Endothelial cell of umbilical vein (primary cell): ENCODE data around the gene FBXO24. TPM values are rescaled to one million over a fixed set of nuclear protein-coding genes. Genes with fewer than 3 reads are reported as not detected.

ENCODE experiments used
- BruUV-seq: library from RNA; stranded (reverse); fragments of 400-500 nt; replicated peaks from 2 replicates; lab custom pipeline; 2021; lab: Mats Ljungman, UMichigan
- CTCF ChIA-PET: fragments of 300-600, 350-600 bp; sonication (Branson Sonifier 250); formaldehyde crosslinking; loops from one replicate; lab custom pipeline; 2021; ENCODE audit warnings: antibody characterized with exemption, inconsistent platforms; lab: Charles Lee
- POLR2A ChIA-PET: fragments of 300-600, 350-600 bp; sonication (Branson Sonifier 250); formaldehyde crosslinking; loops from one replicate; lab custom pipeline; 2021; ENCODE audit warnings: antibody characterized with exemption, inconsistent platforms; lab: Charles Lee
- DNase-seq: peaks from one replicate; pipeline ENCODE4 v3.0.0-alpha.2; 2011; ENCODE audit warnings: low read depth, low spot score
- FAIRE-seq: peaks from 2 replicates; lab custom pipeline; 2011; peaks lifted over from hg19 to GRCh38; lab: Jason Lieb, UNC
- H2AFZ ChIP-seq: 2 replicates; pipeline ENCODE4 v1.6.0; 2012; ENCODE audit warnings: low read depth, low read length, control low read depth, inconsistent platforms
- H3K27ac ChIP-seq: 2 replicates; pipeline ENCODE4 v1.5.1; 2011; ENCODE audit warnings: low read depth, mild to moderate bottlenecking, control low read depth, low read length, moderate library complexity; ENCODE audit not compliant: insufficient read depth
- H3K27me3 ChIP-seq, 2 experiments: 2 replicates each; pipeline versions ENCODE4 v1.6.0 to v1.6.1; 2011; ENCODE audit warnings: low read length in 2 of 2, mixed read lengths in 1 of 2; ENCODE audit not compliant: control insufficient read depth in 2 of 2, insufficient read depth in 2 of 2
- H3K36me3 ChIP-seq, 2 experiments: 2 replicates in 1 of 2; 3 replicates in 1 of 2; pipeline ENCODE4 v1.5.1; 2011; ENCODE audit warnings: low read length in 2 of 2, mild to moderate bottlenecking in 1 of 2, moderate library complexity in 1 of 2; ENCODE audit not compliant: control insufficient read depth in 2 of 2, insufficient read depth in 2 of 2; ENCODE audit errors: extremely low read depth in 1 of 2
- H3K4me1 ChIP-seq: 3 replicates; pipeline ENCODE4 v1.5.1; 2011; ENCODE audit warnings: mild to moderate bottlenecking, low read length; ENCODE audit not compliant: control insufficient read depth, insufficient read depth; ENCODE audit errors: extremely low read depth
- H3K4me2 ChIP-seq: 2 replicates; pipeline ENCODE4 v1.6.1; 2011; ENCODE audit warnings: low read length, control low read depth, mixed read lengths; ENCODE audit not compliant: insufficient read depth
- H3K4me3 ChIP-seq, 3 experiments: fragments of 200-600 bp in 1 of 3; sonication (generic), shearing (Covaris generic) in 1 of 3; replicated peaks in 1 of 3; 2 replicates each; pipeline ENCODE4 v1.5.1; 2011 to 2016; ENCODE audit warnings: control low read depth in 3 of 3, low read length in 3 of 3, mild to moderate bottlenecking in 2 of 3, inconsistent platforms in 1 of 3, low read depth in 1 of 3, moderate library complexity in 1 of 3; ENCODE audit not compliant: insufficient read depth in 1 of 3
- H3K79me2 ChIP-seq: 2 replicates; pipeline ENCODE4 v1.6.0; 2012; ENCODE audit warnings: low read length, inconsistent platforms; ENCODE audit not compliant: control insufficient read depth, insufficient read depth
- H3K9ac ChIP-seq: replicated peaks from 2 replicates; pipeline ENCODE3; 2011; ENCODE audit warnings: low read length, control low read depth; ENCODE audit not compliant: insufficient read depth; ENCODE audit errors: extremely low read depth
- H3K9me1 ChIP-seq: replicated peaks from 3 replicates; pipeline ENCODE4 v1.6.0; 2011; ENCODE audit warnings: mild to moderate bottlenecking, low read length; ENCODE audit not compliant: control insufficient read depth, insufficient read depth; ENCODE audit errors: extremely low read depth
- H3K9me3 ChIP-seq: replicated peaks from 2 replicates; pipeline ENCODE4 v1.5.1; 2012; ENCODE audit warnings: low read length, inconsistent platforms; ENCODE audit not compliant: control insufficient read depth, insufficient read depth
- H4K20me1 ChIP-seq: replicated peaks from 2 replicates; pipeline ENCODE3; 2011; ENCODE audit warnings: mild to moderate bottlenecking, low read length; ENCODE audit not compliant: control insufficient read depth, insufficient read depth; ENCODE audit errors: extremely low read depth
- CTCF ChIP-seq, 2 donors: IDR thresholded peaks; 1 replicate in 1 of 2; 2 replicates in 1 of 2; pipeline ENCODE4 v1.5.1; 2011; ENCODE audit warnings: low read length in 2 of 2, mild to moderate bottlenecking in 2 of 2, moderate library complexity in 2 of 2, control low read depth in 1 of 2, inconsistent platforms in 1 of 2, low read depth in 1 of 2; ENCODE audit not compliant: insufficient read depth in 1 of 2; ENCODE audit errors: extremely low read depth in 1 of 2
- EZH2 ChIP-seq: IDR thresholded peaks from 2 replicates; pipeline ENCODE4 v1.6.1; 2012; ENCODE audit warnings: borderline replicate concordance, low read depth, mild to moderate bottlenecking, moderate library complexity, low read length, inconsistent platforms; ENCODE audit not compliant: severe bottlenecking
- FOS ChIP-seq: IDR thresholded peaks from 2 replicates; pipeline ENCODE4 v1.6.1; 2011; ENCODE audit warnings: mild to moderate bottlenecking, low read length, moderate library complexity, borderline replicate concordance; ENCODE audit not compliant: insufficient read depth
- GATA2 ChIP-seq: IDR thresholded peaks from 2 replicates; pipeline ENCODE4 v1.7.0; 2011; ENCODE audit warnings: low read depth, mild to moderate bottlenecking, moderate library complexity, mixed read lengths, low read length; ENCODE audit not compliant: insufficient read length, insufficient read depth
- JUN ChIP-seq: IDR thresholded peaks from 2 replicates; pipeline ENCODE4 v1.6.1; 2011; ENCODE audit warnings: borderline replicate concordance, low read depth; ENCODE audit not compliant: insufficient read length, insufficient read depth
- MAX ChIP-seq: IDR thresholded peaks from 2 replicates; pipeline ENCODE4 v1.6.1; 2011; ENCODE audit not compliant: insufficient read depth, insufficient read length
- MYC ChIP-seq: IDR thresholded peaks from one replicate; pipeline ENCODE4 v1.6.1; 2011; ENCODE audit warnings: mild to moderate bottlenecking, low read depth, low read length
- POLR2A ChIP-seq: IDR thresholded peaks from 2 replicates; pipeline ENCODE4 v1.6.1; 2012; ENCODE audit warnings: low read depth, mild to moderate bottlenecking, control low read depth, low read length
- POLR2AphosphoS5 ChIP-seq: IDR thresholded peaks from 2 replicates; pipeline ENCODE4 v1.6.1; 2012; ENCODE audit warnings: low read depth, mild to moderate bottlenecking, control low read depth, low read length, moderate library complexity; ENCODE audit not compliant: insufficient read depth
- dilution Hi-C: fragments of 300-500 bp; cut with MboI; formaldehyde crosslinking; loops from one replicate; pipeline ENCODE4 v1.15.0; 2019; ENCODE audit warnings: low sequenced_read_pairs; ENCODE audit not compliant: extremely low pct_ligation_motif_present
- intact Hi-C: fragments of 100-400 bp; cut with micrococcal nuclease; formaldehyde crosslinking; loops from one replicate; pipeline ENCODE4 v1.10.0; 2022
- polyA plus RNA-seq, 4 experiments: library from polyadenylated mRNA; depleted of rRNA in 3 of 4; stranded (reverse) in 3 of 4; unstranded in 1 of 4; fragments of >200 nt; gene quantifications; 2 replicates each; pipeline versions ENCODE4 v1.2.1 to v1.2.3, GENCODE V29; 2011 to 2012; ENCODE audit warnings: missing spikeins in 1 of 4
- total RNA-seq: library from RNA; stranded (reverse); gene quantifications from 2 replicates; pipeline ENCODE4 v1.2.3, GENCODE V29; 2021

The FBXO24 gene
- total and polyA plus RNA-seq, 2 donors (not counting 3 experiments of a cell fraction or from before 2014, with no cell fraction given), result 0.37 to 0.38 TPM

- no peak for FAIRE-seq
Observed at GRCh38 chr7:100577103-100577502, 9.0 kb upstream of the FBXO24 start.

More at GRCh38 chr7:100577103-100577502, 9.0 kb upstream of the FBXO24 start:
- Histone ChIP-seq H3K4me3 (no peak overlapping the region), H3K9me3 (no peaks in the 10 kb centered on the region), H3K4me1 (no peaks in the 10 kb centered on the region), H3K79me2 (peaks cover 5% of the 10 kb centered on the region), H3K9ac (no peak overlapping the region), H3K36me3 (peaks cover 14 to 56% of the 10 kb centered on the region in 2 experiments), H4K20me1 (no peaks in the 10 kb centered on the region), H3K4me2 (no peak overlapping the region), H3K9me1 (no peaks in the 10 kb centered on the region), H3K27ac (no peak overlapping the region), H3K27me3 (no peaks in the 10 kb centered on the region), H2AFZ (no peak overlapping the region)
- no peak for TF ChIP-seq EZH2
- TF ChIP-seq FOS, result no peak
- no peak for TF ChIP-seq POLR2A
- no peak for TF ChIP-seq MYC
- no peak for TF ChIP-seq MAX
- no peak for TF ChIP-seq CTCF (IDR thresholded peaks at IDR 0.05; ENCODE audit: extremely low read depth in 1 of 2, insufficient read depth in 1 of 2, low read depth in 1 of 2, low read length in 2 of 2)
- no peak for TF ChIP-seq POLR2AphosphoS5
- TF ChIP-seq GATA2, result no peak
- no peak for TF ChIP-seq JUN
- no peak for DNase-seq
- BruUV-seq, result no TSS peak
- ChIA-PET CTCF (interaction anchor here (0.6 to 1.8 kb wide), 5 partner anchors 12 to 256 kb away, joined by 3 to 6 read pairs (median 3); no protein-coding TSS in a partner anchor), POLR2A (interaction anchor here (1.7 kb wide), 1 partner anchor 9 kb away, joined by 6 read pairs; the partner anchor contains the start of genes FBXO24 and LRCH4)
- dilution Hi-C loops, result no loop called here
- intact Hi-C loops, result no loop called here
